A549 treated with AZD9567 at 1 μM for 4 hours (cell line): ENCODE measurements around the gene ZNF605. TPM values are rescaled to one million over a fixed set of nuclear protein-coding genes. Genes with fewer than 3 reads are reported as not detected.

Source experiments
- total RNA-seq: library from RNA; stranded (reverse); fragments of 200-300 nt; extraction: Qiagen RNA extraction; gene quantifications from 5 replicates; pipeline ENCODE4 v1.2.3, GENCODE V29; 2022; ENCODE audit not compliant: insufficient read depth

The ZNF605 gene
- 1.8 to 3.2 TPM (median 2.8 TPM) in 5 replicates for total RNA-seq

GRCh38 chr12:132956011-132956788, at the start of gene ZNF605:
Gene ZNF605 (minus strand): TSS chr12:132956306. CDS start chr12:132945635, 10,671 bp downstream.

GRCh38 chr12:132986001-132986884, 30.1 kb upstream of the ZNF605 start, which contains the start of gene ZNF26:
Gene ZNF26 (plus strand): TSS chr12:132986367. CDS start chr12:132986841, 474 bp downstream.

GRCh38 chr12:132887513-132888351, 68.4 kb downstream of the ZNF605 start, which contains the start of gene CHFR:
Gene CHFR (minus strand): TSS chr12:132887605. CDS start chr12:132887328, 277 bp downstream.

Other genes with a start within 250 kb of the ZNF605 start
- gene PGAM5, start 245.5 kb downstream of the ZNF605 start, total RNA-seq = 52.0 to 60.4 TPM (median 56.9 TPM) in 5 replicates
- gene ANKLE2, start 194.5 kb downstream of the ZNF605 start, total RNA-seq = 61.6 to 80.9 TPM (median 73.7 TPM) in 5 replicates
- 16.4 to 22.3 TPM (median 20.8 TPM) in 5 replicates for gene GOLGA3, start 127.4 kb downstream of the ZNF605 start, total RNA-seq
- gene CHFR, start 68.7 kb downstream of the ZNF605 start, total RNA-seq = 23.5 to 39.4 TPM (median 23.9 TPM) in 5 replicates
- gene ZNF26, start 30.1 kb upstream of the ZNF605 start, total RNA-seq = 6.5 to 8.1 TPM (median 7.4 TPM) in 5 replicates
- 10.7 to 15.2 TPM (median 13.3 TPM) in 5 replicates for gene ZNF84, start 81.2 kb upstream of the ZNF605 start, total RNA-seq
- gene ZNF140, start 124.6 kb upstream of the ZNF605 start, total RNA-seq = 8.2 to 9.6 TPM (median 8.9 TPM) in 5 replicates
- 0.26 to 0.40 TPM (median 0.33 TPM) in 5 replicates for gene ZNF891, start 174.0 kb upstream of the ZNF605 start, total RNA-seq
- gene ZNF10, start 174.3 kb upstream of the ZNF605 start, total RNA-seq = 1.1 to 1.9 TPM (median 1.7 TPM) in 5 replicates
- 8.0 to 10.4 TPM (median 10.2 TPM) in 5 replicates for gene ZNF268, start 225.2 kb upstream of the ZNF605 start, total RNA-seq